ENCODE results near the gene FAM174B.

DNA sequence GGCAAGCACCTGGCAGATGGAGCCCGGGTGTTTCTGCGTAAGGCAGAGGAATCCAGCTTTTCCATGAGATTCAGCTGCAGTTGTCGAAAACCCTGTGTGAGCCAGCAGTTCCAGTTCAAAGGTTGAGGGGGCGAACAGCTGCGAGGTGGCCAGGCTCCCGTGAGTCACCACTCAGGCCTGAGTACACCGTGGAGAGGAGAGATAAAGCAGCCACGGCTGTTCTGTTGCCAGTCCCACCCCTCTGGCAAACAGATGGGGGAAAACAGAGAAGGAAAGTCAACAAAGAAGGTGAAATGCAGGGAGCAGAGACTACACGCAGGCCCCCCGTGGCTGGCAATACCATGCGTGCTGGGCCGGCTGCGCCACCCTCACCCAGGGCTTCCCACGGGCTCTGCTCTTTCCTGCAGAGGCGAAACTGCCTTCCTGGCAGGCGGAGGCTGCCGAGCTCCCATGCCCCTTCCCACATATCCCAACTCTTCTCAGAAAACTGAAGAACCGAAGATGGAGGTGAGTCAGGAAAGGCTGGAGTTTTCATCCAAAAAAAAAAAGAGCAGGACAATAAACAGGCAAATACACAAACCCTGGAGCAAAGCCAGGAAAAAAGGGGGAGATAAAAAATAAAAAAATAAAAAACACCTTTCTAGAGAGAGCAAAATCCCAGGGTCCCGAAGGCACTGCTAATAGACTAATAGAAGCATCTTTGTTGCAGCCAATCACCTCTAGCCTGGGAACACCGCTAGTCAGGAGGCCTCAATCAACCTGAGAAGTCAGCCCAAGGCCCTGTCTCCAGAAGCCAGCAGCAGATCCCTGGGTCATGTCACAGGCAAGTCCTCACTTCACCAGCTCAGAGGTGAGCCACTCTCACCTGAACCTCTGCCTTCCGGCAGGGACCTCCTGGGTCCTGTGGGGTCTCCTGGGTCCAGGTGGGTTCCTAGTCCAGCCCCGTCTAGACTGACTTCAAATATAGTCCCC, 37.7 kb downstream of the FAM174B start:
- TF ChIP-seq POLR2A (IDR thresholded peaks at IDR 0.05) (peak; percentile 14), EP300 (IDR thresholded peaks at IDR 0.05) (no peak)
- TF ChIP-seq, protein P1, sequence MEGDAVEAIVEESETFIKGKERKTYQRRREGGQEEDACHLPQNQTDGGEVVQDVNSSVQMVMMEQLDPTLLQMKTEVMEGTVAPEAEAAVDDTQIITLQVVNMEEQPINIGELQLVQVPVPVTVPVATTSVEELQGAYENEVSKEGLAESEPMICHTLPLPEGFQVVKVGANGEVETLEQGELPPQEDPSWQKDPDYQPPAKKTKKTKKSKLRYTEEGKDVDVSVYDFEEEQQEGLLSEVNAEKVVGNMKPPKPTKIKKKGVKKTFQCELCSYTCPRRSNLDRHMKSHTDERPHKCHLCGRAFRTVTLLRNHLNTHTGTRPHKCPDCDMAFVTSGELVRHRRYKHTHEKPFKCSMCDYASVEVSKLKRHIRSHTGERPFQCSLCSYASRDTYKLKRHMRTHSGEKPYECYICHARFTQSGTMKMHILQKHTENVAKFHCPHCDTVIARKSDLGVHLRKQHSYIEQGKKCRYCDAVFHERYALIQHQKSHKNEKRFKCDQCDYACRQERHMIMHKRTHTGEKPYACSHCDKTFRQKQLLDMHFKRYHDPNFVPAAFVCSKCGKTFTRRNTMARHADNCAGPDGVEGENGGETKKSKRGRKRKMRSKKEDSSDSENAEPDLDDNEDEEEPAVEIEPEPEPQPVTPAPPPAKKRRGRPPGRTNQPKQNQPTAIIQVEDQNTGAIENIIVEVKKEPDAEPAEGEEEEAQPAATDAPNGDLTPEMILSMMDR (IDR thresholded peaks at IDR 0.05) = no peak

Measured in ovary (tissue), 3 donors.